HUES48 (cell line): ENCODE measurements around the gene TMIE.
A peak's percentile ranks its signal among the peaks of the same experiment; 100 is the strongest.

Experiments
- H3K27ac ChIP-seq: one replicate; pipeline ENCODE4 v1.7.0; 2013; ENCODE audit warnings: low read depth, low read length, inconsistent platforms
- H3K27me3 ChIP-seq: 2 replicates; pipeline ENCODE4 v1.6.1; 2013; ENCODE audit warnings: mild to moderate bottlenecking, low read length; ENCODE audit not compliant: control insufficient read depth, insufficient read depth
- H3K36me3 ChIP-seq: 2 replicates; pipeline ENCODE4 v1.6.1; 2013; ENCODE audit warnings: low read length; ENCODE audit not compliant: control insufficient read depth, insufficient read depth
- H3K4me1 ChIP-seq: 2 replicates; pipeline ENCODE4 v1.6.1; 2013; ENCODE audit warnings: mild to moderate bottlenecking, low read length; ENCODE audit not compliant: control insufficient read depth, insufficient read depth
- H3K4me3 ChIP-seq: 2 replicates; pipeline ENCODE4 v1.5.1; 2013; ENCODE audit warnings: mild to moderate bottlenecking, low read depth, low read length
- H3K9ac ChIP-seq: 2 replicates; pipeline ENCODE4 v1.6.1; 2013; ENCODE audit warnings: mild to moderate bottlenecking, low read depth, low read length, moderate library complexity
- H3K9me3 ChIP-seq: 2 replicates; pipeline ENCODE4 v1.6.1; 2013; ENCODE audit warnings: low read length; ENCODE audit not compliant: control insufficient read depth, insufficient read depth

The TMIE gene

GRCh38 chr3:46701181-46701939 lies at the start of gene TMIE:
TMIE (plus strand) TSS chr3:46701392; CDS start chr3:46701488, 96 bp downstream.
- no peaks in the 10 kb centered on the region for H3K9me3 ChIP-seq
- H3K27ac ChIP-seq, result no peak within 1 kb of the TSS
- H3K27me3 ChIP-seq, result peaks cover 23% of the 10 kb centered on the region
- no peak within 1 kb of the TSS for H3K9ac ChIP-seq
- no peaks in the 10 kb centered on the region for H3K4me1 ChIP-seq
- H3K4me3 ChIP-seq, result peak within 1 kb of the TSS; percentile 49
- H3K36me3 ChIP-seq, result no peaks in the 10 kb centered on the region

- Histone ChIP-seq H3K27me3 (no peaks in the 10 kb centered on the region), H3K4me3 (no peak overlapping the region), H3K4me1 (peaks cover 32% of the 10 kb centered on the region), H3K36me3 (no peaks in the 10 kb centered on the region), H3K27ac (no peak overlapping the region), H3K9ac (no peak overlapping the region), H3K9me3 (peaks cover 6% of the 10 kb centered on the region; the same call in 1 of the 2 replicates)
These were observed 45.9 kb upstream of the TMIE start for GRCh38 chr3:46655271-46655670.

GRCh38 chr3:46656778-46657556 lies 44.2 kb upstream of the TMIE start:
- Histone ChIP-seq H3K36me3 (no peaks in the 10 kb centered on the region), H3K9ac (no peak overlapping the region), H3K27me3 (no peaks in the 10 kb centered on the region), H3K4me1 (peaks cover 49% of the 10 kb centered on the region), H3K9me3 (peaks cover 3% of the 10 kb centered on the region; the same call in 1 of the 2 replicates), H3K4me3 (no peak overlapping the region), H3K27ac (no peak overlapping the region)

GRCh38 chr3:46659285-46659684 lies 41.9 kb upstream of the TMIE start:
- no peak overlapping the region for H3K4me3 ChIP-seq
- peaks cover 61% of the 10 kb centered on the region for H3K4me1 ChIP-seq
- no peaks in the 10 kb centered on the region for H3K36me3 ChIP-seq
- no peaks in the 10 kb centered on the region for H3K27me3 ChIP-seq
- H3K9me3 ChIP-seq, result no peaks in the 10 kb centered on the region
- no peak overlapping the region for H3K9ac ChIP-seq
- peak overlapping the region; percentile 0 for H3K27ac ChIP-seq

GRCh38 chr3:46660003-46660402 lies 41.2 kb upstream of the TMIE start:
- Histone ChIP-seq H3K27ac (no peak overlapping the region), H3K36me3 (no peaks in the 10 kb centered on the region), H3K9me3 (no peaks in the 10 kb centered on the region), H3K9ac (no peak overlapping the region), H3K27me3 (no peaks in the 10 kb centered on the region), H3K4me3 (no peak overlapping the region), H3K4me1 (peaks cover 58% of the 10 kb centered on the region)

GRCh38 chr3:46660543-46661523 lies 40.4 kb upstream of the TMIE start:
- H3K9me3 ChIP-seq, result no peaks in the 10 kb centered on the region
- H3K4me1 ChIP-seq, result peaks cover 58% of the 10 kb centered on the region
- H3K27ac ChIP-seq, result no peak overlapping the region
- no peaks in the 10 kb centered on the region for H3K36me3 ChIP-seq
- no peak overlapping the region for H3K9ac ChIP-seq
- no peaks in the 10 kb centered on the region for H3K27me3 ChIP-seq
- H3K4me3 ChIP-seq, result no peak overlapping the region

GRCh38 chr3:46661776-46662766 lies 39.1 kb upstream of the TMIE start:
- Histone ChIP-seq H3K27ac (no peak overlapping the region), H3K27me3 (no peaks in the 10 kb centered on the region), H3K9ac (no peak overlapping the region), H3K4me3 (no peak overlapping the region), H3K9me3 (no peaks in the 10 kb centered on the region), H3K36me3 (no peaks in the 10 kb centered on the region), H3K4me1 (peaks cover 50% of the 10 kb centered on the region)

GRCh38 chr3:46662771-46663551 lies 38.2 kb upstream of the TMIE start:
- H3K27ac ChIP-seq, result no peak overlapping the region

GRCh38 chr3:46663591-46664135 lies 37.5 kb upstream of the TMIE start:
- no peaks in the 10 kb centered on the region for H3K36me3 ChIP-seq
- peaks cover 47% of the 10 kb centered on the region for H3K4me1 ChIP-seq
- no peak overlapping the region for H3K27ac ChIP-seq
- no peak overlapping the region for H3K4me3 ChIP-seq
- H3K27me3 ChIP-seq, result no peaks in the 10 kb centered on the region
- H3K9ac ChIP-seq, result no peak overlapping the region
- no peaks in the 10 kb centered on the region for H3K9me3 ChIP-seq

More at GRCh38 chr3:46662771-46663551, 38.2 kb upstream of the TMIE start:
- H3K9ac ChIP-seq, result no peak overlapping the region
- no peaks in the 10 kb centered on the region for H3K9me3 ChIP-seq
- no peaks in the 10 kb centered on the region for H3K27me3 ChIP-seq
- H3K4me1 ChIP-seq, result peaks cover 47% of the 10 kb centered on the region
- no peaks in the 10 kb centered on the region for H3K36me3 ChIP-seq
- no peak overlapping the region for H3K4me3 ChIP-seq
